GM21786 (cell line): ENCODE data around the gene RNFT2.

ENCODE experiments used
- ATAC-seq: cut with Tn5 transposase; IDR thresholded peaks from one replicate; pipeline ENCODE4 v1.9.1; 2021; ENCODE audit not compliant: unreplicated experiment

The RNFT2 gene

GRCh38 chr12:116827432-116827831 is 89.3 kb downstream of the RNFT2 start:
- ATAC-seq = no peak

- no peak for ATAC-seq
Measured at GRCh38 chr12:116832353-116832752, 94.2 kb downstream of the RNFT2 start.

- no peak for ATAC-seq
Measured at GRCh38 chr12:116833474-116833873, 95.4 kb downstream of the RNFT2 start.

- no peak for ATAC-seq
Measured at GRCh38 chr12:116835484-116835883, 97.4 kb downstream of the RNFT2 start.

- ATAC-seq = no peak
Measured at GRCh38 chr12:116837097-116837496, 99.0 kb downstream of the RNFT2 start.

- no peak for ATAC-seq
Measured at GRCh38 chr12:116838365-116838764, 100.2 kb downstream of the RNFT2 start.

- no peak for ATAC-seq
Measured at GRCh38 chr12:116839287-116839830, 101.2 kb downstream of the RNFT2 start.

GRCh38 chr12:116843085-116843484 is 105.0 kb downstream of the RNFT2 start:
- ATAC-seq = no peak

GRCh38 chr12:116849216-116849615 is 111.1 kb downstream of the RNFT2 start:
- ATAC-seq = no peak

GRCh38 chr12:116852303-116852702 is 114.2 kb downstream of the RNFT2 start:
- no peak for ATAC-seq

GRCh38 chr12:116853507-116853906 is 115.4 kb downstream of the RNFT2 start:
- ATAC-seq = no peak

GRCh38 chr12:116855744-116856470 is 117.8 kb downstream of the RNFT2 start:
- ATAC-seq = no peak

- ATAC-seq = no peak
Measured at GRCh38 chr12:116856729-116857128, 118.6 kb downstream of the RNFT2 start.

GRCh38 chr12:116859079-116859478 is 121.0 kb downstream of the RNFT2 start:
- ATAC-seq = no peak

GRCh38 chr12:116860263-116860662 is 122.1 kb downstream of the RNFT2 start:
- ATAC-seq = no peak

- ATAC-seq = peak; percentile 77
Measured at GRCh38 chr12:116861320-116861719, 123.2 kb downstream of the RNFT2 start.

GRCh38 chr12:116862167-116862566 is 124.1 kb downstream of the RNFT2 start:
- ATAC-seq = no peak

- ATAC-seq = no peak
Measured at GRCh38 chr12:116863275-116863767, 125.2 kb downstream of the RNFT2 start.

GRCh38 chr12:116864371-116865160 is 126.5 kb downstream of the RNFT2 start:
- ATAC-seq = no peak

- no peak for ATAC-seq
Measured at GRCh38 chr12:116867523-116867922, 129.4 kb downstream of the RNFT2 start.

- no peak for ATAC-seq
Measured at GRCh38 chr12:116870306-116870705, 132.2 kb downstream of the RNFT2 start.
